Activated T-cell treated with anti-CD3 and anti-CD28 coated beads, Interleukin-2, amount 50 U/mL, for 4 hours (primary cell): ENCODE results near the gene STAM2. TPM values are rescaled to one million over a fixed set of nuclear protein-coding genes. Genes with fewer than 3 reads are reported as not detected.
"Not testable (repeated sequence)": the region's sequence is repeated elsewhere in the genome, so short reads cannot be mapped to it uniquely, and the experiment has no call there.

Experiments
- ATAC-seq, 2 donors: fragments of 200-7000 bp; cut with Tn5 transposase; one replicate each; pipeline ENCODE4 v1.10.0; 2021
- DNase-seq: peaks from one replicate; pipeline ENCODE4 v3.0.0-alpha.2; 2020
- H3K27me3 Mint-ChIP-seq: one replicate; pipeline ENCODE4 v1.8.0; 2021; ENCODE audit warnings: low read depth, mixed read lengths
- H3K36me3 Mint-ChIP-seq: one replicate; pipeline ENCODE4 v1.8.0; 2022; ENCODE audit warnings: mixed read lengths; ENCODE audit not compliant: insufficient read depth
- H3K4me1 Mint-ChIP-seq: one replicate; pipeline ENCODE4 v1.8.0; 2021; ENCODE audit warnings: low read depth, mixed read lengths
- H3K4me3 Mint-ChIP-seq: one replicate; pipeline ENCODE4 v1.8.0; 2021; ENCODE audit warnings: mild to moderate bottlenecking, moderate library complexity, mixed read lengths
- H3K9me3 Mint-ChIP-seq: one replicate; pipeline ENCODE4 v1.8.0; 2021; ENCODE audit warnings: mixed read lengths
- total RNA-seq, 3 donors: library from RNA; stranded (reverse); gene quantifications; one replicate each; pipeline ENCODE4 v1.2.1, GENCODE V29; 2021

Gene STAM2
- total RNA-seq, 3 donors from 2014 or later = 23.0 to 23.7 (median 23.1) TPM

GRCh38 chr2:152107140-152107539 lies 68.4 kb downstream of the STAM2 start:
- H3K27me3 Mint-ChIP-seq = peaks cover 17% of the 10 kb centered on the region
- DNase-seq, H3K4me1 Mint-ChIP-seq, H3K9me3 Mint-ChIP-seq, ATAC-seq, H3K4me3 Mint-ChIP-seq, H3K36me3 Mint-ChIP-seq: not testable (repeated sequence)

- no peaks in the 10 kb centered on the region for H3K36me3 Mint-ChIP-seq
- H3K4me3 Mint-ChIP-seq = no peak overlapping the region
- ATAC-seq (no peak), DNase-seq (no peak)
- H3K9me3 Mint-ChIP-seq = no peaks in the 10 kb centered on the region
- H3K4me1 Mint-ChIP-seq = no peaks in the 10 kb centered on the region
- peaks cover 21% of the 10 kb centered on the region for H3K27me3 Mint-ChIP-seq
Observed at GRCh38 chr2:152106464-152106863, 69.1 kb downstream of the STAM2 start.

GRCh38 chr2:152103271-152103670 lies 72.3 kb downstream of the STAM2 start:
- peaks cover 39% of the 10 kb centered on the region for H3K27me3 Mint-ChIP-seq

GRCh38 chr2:152100961-152101360 lies 74.6 kb downstream of the STAM2 start:
- peaks cover 15% of the 10 kb centered on the region for H3K4me1 Mint-ChIP-seq
- no peaks in the 10 kb centered on the region for H3K9me3 Mint-ChIP-seq
- DNase-seq (no peak), ATAC-seq (no peak)
- H3K4me3 Mint-ChIP-seq = no peak overlapping the region
- H3K27me3 Mint-ChIP-seq = peaks cover 48% of the 10 kb centered on the region
- H3K36me3 Mint-ChIP-seq = no peaks in the 10 kb centered on the region

More at GRCh38 chr2:152103271-152103670, 72.3 kb downstream of the STAM2 start:
- no peak for ATAC-seq
- Mint-ChIP-seq H3K9me3 (no peaks in the 10 kb centered on the region), H3K4me3 (no peak overlapping the region), H3K4me1 (peaks cover 6% of the 10 kb centered on the region), H3K36me3 (no peaks in the 10 kb centered on the region)
- no peak for DNase-seq

GRCh38 chr2:152099367-152100050 lies 76.1 kb downstream of the STAM2 start:
- peaks cover 51% of the 10 kb centered on the region for H3K27me3 Mint-ChIP-seq
- DNase-seq = no peak
- ATAC-seq = peak; percentile 25 to 32

GRCh38 chr2:152098496-152099366 lies 76.8 kb downstream of the STAM2 start, which contains the start of gene CACNB4:
CACNB4 (minus strand) TSS chr2:152099044.
- no peaks in the 10 kb centered on the region for H3K36me3 Mint-ChIP-seq
- H3K4me1 Mint-ChIP-seq = peaks cover 15% of the 10 kb centered on the region
- H3K4me3 Mint-ChIP-seq = peak within 1 kb of the TSS; percentile 82
- no peak for DNase-seq
- peaks cover 51% of the 10 kb centered on the region for H3K27me3 Mint-ChIP-seq
- H3K9me3 Mint-ChIP-seq = no peaks in the 10 kb centered on the region
- ATAC-seq = peak; percentile 57 to 66

More at GRCh38 chr2:152099367-152100050, 76.1 kb downstream of the STAM2 start:
- Mint-ChIP-seq H3K9me3 (no peaks in the 10 kb centered on the region), H3K36me3 (no peaks in the 10 kb centered on the region), H3K4me1 (peaks cover 15% of the 10 kb centered on the region), H3K4me3 (peak overlapping the region; percentile 82)

GRCh38 chr2:152097801-152098495 lies 77.6 kb downstream of the STAM2 start:
- ATAC-seq (peak; percentile 36 to 41), DNase-seq (no peak)
- Mint-ChIP-seq H3K9me3 (no peaks in the 10 kb centered on the region), H3K27me3 (peaks cover 52% of the 10 kb centered on the region), H3K4me1 (peaks cover 15% of the 10 kb centered on the region), H3K36me3 (no peaks in the 10 kb centered on the region), H3K4me3 (peak overlapping the region; percentile 70)

- DNase-seq (no peak), ATAC-seq (no peak)
- Mint-ChIP-seq H3K36me3 (no peaks in the 10 kb centered on the region), H3K4me1 (peaks cover 15% of the 10 kb centered on the region), H3K27me3 (peaks cover 48% of the 10 kb centered on the region), H3K4me3 (peak overlapping the region; percentile 47), H3K9me3 (no peaks in the 10 kb centered on the region)
Observed at GRCh38 chr2:152097290-152097800, 78.2 kb downstream of the STAM2 start.

GRCh38 chr2:152095146-152095545 lies 80.4 kb downstream of the STAM2 start:
- H3K27me3 Mint-ChIP-seq = peaks cover 36% of the 10 kb centered on the region
- peaks cover 15% of the 10 kb centered on the region for H3K4me1 Mint-ChIP-seq
- ATAC-seq (no peak), DNase-seq (no peak)
- no peak overlapping the region for H3K4me3 Mint-ChIP-seq
- H3K9me3 Mint-ChIP-seq = no peaks in the 10 kb centered on the region
- H3K36me3 Mint-ChIP-seq = no peaks in the 10 kb centered on the region

- peaks cover 25% of the 10 kb centered on the region for H3K27me3 Mint-ChIP-seq
- no peak for DNase-seq
Observed at GRCh38 chr2:152094014-152094413, 81.5 kb downstream of the STAM2 start.

GRCh38 chr2:152093464-152093863 lies 82.1 kb downstream of the STAM2 start:
- no peak for ATAC-seq
- Mint-ChIP-seq H3K36me3 (no peaks in the 10 kb centered on the region), H3K4me1 (peaks cover 9% of the 10 kb centered on the region), H3K4me3 (no peak overlapping the region), H3K27me3 (peaks cover 25% of the 10 kb centered on the region), H3K9me3 (no peaks in the 10 kb centered on the region)
- DNase-seq = no peak

More at GRCh38 chr2:152094014-152094413, 81.5 kb downstream of the STAM2 start:
- Mint-ChIP-seq H3K9me3 (no peaks in the 10 kb centered on the region), H3K4me3 (no peak overlapping the region), H3K36me3 (no peaks in the 10 kb centered on the region), H3K4me1 (peaks cover 9% of the 10 kb centered on the region)
- no peak for ATAC-seq

GRCh38 chr2:152092095-152092494 lies 83.5 kb downstream of the STAM2 start:
- no peaks in the 10 kb centered on the region for H3K36me3 Mint-ChIP-seq
- no peaks in the 10 kb centered on the region for H3K9me3 Mint-ChIP-seq
- ATAC-seq = no peak
- peaks cover 16% of the 10 kb centered on the region for H3K27me3 Mint-ChIP-seq
- DNase-seq = no peak
- no peak overlapping the region for H3K4me3 Mint-ChIP-seq
- no peaks in the 10 kb centered on the region for H3K4me1 Mint-ChIP-seq

GRCh38 chr2:152090726-152091125 lies 84.8 kb downstream of the STAM2 start:
- not testable (repeated sequence) for DNase-seq, H3K36me3 Mint-ChIP-seq, ATAC-seq, H3K9me3 Mint-ChIP-seq, H3K4me1 Mint-ChIP-seq, H3K4me3 Mint-ChIP-seq
- peaks cover 11% of the 10 kb centered on the region for H3K27me3 Mint-ChIP-seq

GRCh38 chr2:152089238-152089637 lies 86.3 kb downstream of the STAM2 start:
- peaks cover 8% of the 10 kb centered on the region for H3K27me3 Mint-ChIP-seq

More at GRCh38 chr2:152089238-152089637, 86.3 kb downstream of the STAM2 start:
- no peak overlapping the region for H3K4me3 Mint-ChIP-seq
- no peaks in the 10 kb centered on the region for H3K36me3 Mint-ChIP-seq
- no peak for DNase-seq
- no peak for ATAC-seq
- no peaks in the 10 kb centered on the region for H3K4me1 Mint-ChIP-seq
- H3K9me3 Mint-ChIP-seq = no peaks in the 10 kb centered on the region
